Vagina (tissue), 2 donors: Measurements from ENCODE around the gene SLC35E3. TPM values are rescaled to one million over a fixed set of nuclear protein-coding genes. Genes with fewer than 3 reads are reported as not detected.

ENCODE experiments used
- DNase-seq, 2 donors: peaks; one replicate each; pipeline ENCODE4 v3.0.0-alpha.2; 2017; ENCODE audit errors: extremely low spot score in 2 of 2
- H3K27ac ChIP-seq: fragments of 200-600 bp; sonication (generic); one replicate; pipeline ENCODE4 v1.5.1; 2019
- H3K27me3 ChIP-seq: fragments of 200-600 bp; sonication (generic); one replicate; pipeline ENCODE4 v1.5.1; 2019
- H3K36me3 ChIP-seq, 2 donors: fragments of 200-600 bp; sonication (generic); one replicate each; pipeline ENCODE4 v1.5.1; 2017 to 2019
- H3K4me1 ChIP-seq: fragments of 200-600 bp; sonication (generic); one replicate; pipeline ENCODE4 v1.5.1; 2019
- H3K4me3 ChIP-seq, 2 donors: fragments of 200-600 bp; sonication (generic); 1 replicate in 1 of 2; 2 replicates in 1 of 2; pipeline ENCODE4 v1.5.1; 2016 to 2019
- H3K9me3 ChIP-seq: fragments of 200-600 bp; sonication (generic); one replicate; pipeline ENCODE4 v1.5.1; 2019
- POLR2A ChIP-seq, 2 donors: fragments of 450-650 bp; IDR thresholded peaks; one replicate each; pipeline ENCODE4 v1.6.1; 2017; ENCODE audit warnings: antibody characterized with exemption in 2 of 2, mild to moderate bottlenecking in 2 of 2, moderate library complexity in 2 of 2
- POLR2AphosphoS5 ChIP-seq, 2 donors: sonication (generic); formaldehyde crosslinking; IDR thresholded peaks; one replicate each; pipeline ENCODE4 v1.9.0; 2017; ENCODE audit warnings: antibody characterized with exemption in 2 of 2, mild to moderate bottlenecking in 2 of 2, low read depth in 1 of 2; ENCODE audit not compliant: insufficient read depth in 1 of 2
- intact Hi-C: fragments of 100-400 bp; cut with DNase I; formaldehyde crosslinking; loops from one replicate; pipeline ENCODE4 v1.15.1; 2023
- total RNA-seq: library from RNA; depleted of rRNA; stranded (reverse); fragments of >200 nt; gene quantifications from one replicate; pipeline ENCODE4 v1.2.3, GENCODE V29; 2016
- TF ChIP-seq, protein P1 (sequence below), 3 experiments: fragments of 450-650 bp in 2 of 3; fragments of 200-600 bp in 1 of 3; sonication (generic) in 1 of 3; IDR thresholded peaks; one replicate each; pipeline ENCODE4 v1.5.1; 2017 to 2019; ENCODE audit warnings: antibody characterized with exemption in 3 of 3, mild to moderate bottlenecking in 2 of 3, moderate library complexity in 2 of 3

SLC35E3 gene
- total RNA-seq, result 5.9 TPM

GRCh38 chr12:68745904-68746571 is at the start of gene SLC35E3:
Gene SLC35E3, plus strand, starts transcription at chr12:68746176. Its CDS starts 202 bp downstream, at chr12:68746378.
- Histone ChIP-seq H3K4me1 (peaks cover 17% of the 10 kb centered on the region), H3K4me3 (peak within 1 kb of the TSS; percentile 67 to 70), H3K27ac (peak within 1 kb of the TSS; percentile 78), H3K9me3 (no peaks in the 10 kb centered on the region), H3K36me3 (peaks cover 0 to 9% of the 10 kb centered on the region in 2 donors), H3K27me3 (no peaks in the 10 kb centered on the region)
- intact Hi-C loops, result no loop called here
- TF ChIP-seq, protein P1, sequence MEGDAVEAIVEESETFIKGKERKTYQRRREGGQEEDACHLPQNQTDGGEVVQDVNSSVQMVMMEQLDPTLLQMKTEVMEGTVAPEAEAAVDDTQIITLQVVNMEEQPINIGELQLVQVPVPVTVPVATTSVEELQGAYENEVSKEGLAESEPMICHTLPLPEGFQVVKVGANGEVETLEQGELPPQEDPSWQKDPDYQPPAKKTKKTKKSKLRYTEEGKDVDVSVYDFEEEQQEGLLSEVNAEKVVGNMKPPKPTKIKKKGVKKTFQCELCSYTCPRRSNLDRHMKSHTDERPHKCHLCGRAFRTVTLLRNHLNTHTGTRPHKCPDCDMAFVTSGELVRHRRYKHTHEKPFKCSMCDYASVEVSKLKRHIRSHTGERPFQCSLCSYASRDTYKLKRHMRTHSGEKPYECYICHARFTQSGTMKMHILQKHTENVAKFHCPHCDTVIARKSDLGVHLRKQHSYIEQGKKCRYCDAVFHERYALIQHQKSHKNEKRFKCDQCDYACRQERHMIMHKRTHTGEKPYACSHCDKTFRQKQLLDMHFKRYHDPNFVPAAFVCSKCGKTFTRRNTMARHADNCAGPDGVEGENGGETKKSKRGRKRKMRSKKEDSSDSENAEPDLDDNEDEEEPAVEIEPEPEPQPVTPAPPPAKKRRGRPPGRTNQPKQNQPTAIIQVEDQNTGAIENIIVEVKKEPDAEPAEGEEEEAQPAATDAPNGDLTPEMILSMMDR (IDR thresholded peaks at IDR 0.05), result no peak
- TF ChIP-seq POLR2A (IDR thresholded peaks at IDR 0.05) (peak in 1 of 2 donors; percentile 47), POLR2AphosphoS5 (IDR thresholded peaks at IDR 0.05; ENCODE audit: insufficient read depth in 1 of 2, low read depth in 1 of 2) (peak; percentile 85 to 90)
- peak; percentile 88 to 96 for DNase-seq

DNA sequence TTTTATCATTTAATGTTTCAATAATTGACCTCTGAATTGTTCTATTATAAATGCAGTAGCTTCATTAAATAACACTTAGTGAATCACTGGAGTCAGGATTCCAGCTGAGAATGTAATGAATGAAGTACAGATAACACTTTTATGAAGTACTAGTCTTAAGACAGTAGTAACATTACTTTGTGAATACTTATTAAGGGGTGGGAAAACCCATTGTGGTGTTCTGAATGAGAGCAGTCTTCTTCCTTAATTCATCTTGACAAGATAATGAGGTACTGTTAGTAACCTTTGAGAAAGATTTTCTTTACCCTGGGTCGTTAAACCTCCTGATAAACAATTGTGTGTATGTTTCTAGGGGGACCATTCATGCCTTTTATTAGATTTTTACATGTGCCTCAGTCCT is 46.5 kb upstream of the SLC35E3 start:
- no peak overlapping the region for H3K4me3 ChIP-seq
- no peaks in the 10 kb centered on the region for H3K4me1 ChIP-seq
- intact Hi-C loops, result no loop called here
- peaks cover 0 to 71% of the 10 kb centered on the region in 2 donors for H3K36me3 ChIP-seq
- no peaks in the 10 kb centered on the region for H3K27me3 ChIP-seq
- TF ChIP-seq POLR2AphosphoS5 (IDR thresholded peaks at IDR 0.05; ENCODE audit: insufficient read depth in 1 of 2, low read depth in 1 of 2) (no peak), POLR2A (IDR thresholded peaks at IDR 0.05) (no peak)
- TF ChIP-seq, protein P1 (IDR thresholded peaks at IDR 0.05), result no peak
- H3K9me3 ChIP-seq, result no peaks in the 10 kb centered on the region
- no peak overlapping the region for H3K27ac ChIP-seq
- DNase-seq, result no peak

- no peak overlapping the region for H3K27ac ChIP-seq
- no peaks in the 10 kb centered on the region for H3K9me3 ChIP-seq
- intact Hi-C loops, result no loop called here
- peaks cover 0 to 32% of the 10 kb centered on the region in 2 donors for H3K36me3 ChIP-seq
- no peak for DNase-seq
- no peaks in the 10 kb centered on the region for H3K4me1 ChIP-seq
- no peaks in the 10 kb centered on the region for H3K27me3 ChIP-seq
- TF ChIP-seq, protein P1 (IDR thresholded peaks at IDR 0.05), result no peak
- no peak for TF ChIP-seq POLR2A (IDR thresholded peaks at IDR 0.05)
- no peak for TF ChIP-seq POLR2AphosphoS5 (IDR thresholded peaks at IDR 0.05; ENCODE audit: insufficient read depth in 1 of 2, low read depth in 1 of 2)
- H3K4me3 ChIP-seq, result no peak overlapping the region
Observed at GRCh38 chr12:68727776-68728175, 18.2 kb upstream of the SLC35E3 start.

- no peak overlapping the region for H3K4me3 ChIP-seq
- peaks cover 0 to 43% of the 10 kb centered on the region in 2 donors for H3K36me3 ChIP-seq
- no peak for DNase-seq
- H3K9me3 ChIP-seq, result no peaks in the 10 kb centered on the region
- no peak overlapping the region for H3K27ac ChIP-seq
- H3K27me3 ChIP-seq, result no peaks in the 10 kb centered on the region
- no peak for TF ChIP-seq POLR2A (IDR thresholded peaks at IDR 0.05)
- TF ChIP-seq, protein P1 (IDR thresholded peaks at IDR 0.05), result no peak
- TF ChIP-seq POLR2AphosphoS5 (IDR thresholded peaks at IDR 0.05; ENCODE audit: insufficient read depth in 1 of 2, low read depth in 1 of 2), result no peak
- intact Hi-C loops, result no loop called here
- H3K4me1 ChIP-seq, result no peaks in the 10 kb centered on the region
Observed at GRCh38 chr12:68733661-68734071, 12.3 kb upstream of the SLC35E3 start.

DNA sequence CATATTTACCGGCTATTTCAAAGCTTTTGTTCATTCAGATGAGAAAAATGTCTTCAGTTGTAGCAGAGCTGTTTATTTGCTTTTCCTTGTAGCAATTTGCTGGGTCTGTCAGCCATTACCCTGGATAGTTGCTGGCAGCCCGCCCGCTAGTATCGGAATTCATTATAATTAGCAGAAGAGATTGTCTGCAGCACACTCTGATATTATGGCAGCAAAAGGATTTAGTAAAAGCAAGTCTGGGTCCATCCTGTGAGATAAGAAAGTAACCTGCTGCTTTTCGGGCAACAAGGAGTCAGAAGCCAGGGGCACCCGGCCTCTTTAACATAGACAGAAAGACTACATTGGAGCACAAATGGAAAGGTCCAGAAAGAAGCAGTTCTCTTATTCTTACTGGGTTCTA is 6.1 kb upstream of the SLC35E3 start:
- no peak for DNase-seq
- H3K4me1 ChIP-seq, result no peaks in the 10 kb centered on the region
- intact Hi-C loops, result no loop called here
- peaks cover 0 to 23% of the 10 kb centered on the region in 2 donors for H3K36me3 ChIP-seq
- no peak overlapping the region for H3K4me3 ChIP-seq
- H3K27me3 ChIP-seq, result no peaks in the 10 kb centered on the region
- H3K27ac ChIP-seq, result no peak overlapping the region
- H3K9me3 ChIP-seq, result no peaks in the 10 kb centered on the region
- TF ChIP-seq POLR2A (IDR thresholded peaks at IDR 0.05) (no peak), POLR2AphosphoS5 (IDR thresholded peaks at IDR 0.05; ENCODE audit: insufficient read depth in 1 of 2, low read depth in 1 of 2) (no peak)
- TF ChIP-seq, protein P1 (IDR thresholded peaks at IDR 0.05), result no peak
